Measurements from ENCODE around the gene AGAP2.

DNA sequence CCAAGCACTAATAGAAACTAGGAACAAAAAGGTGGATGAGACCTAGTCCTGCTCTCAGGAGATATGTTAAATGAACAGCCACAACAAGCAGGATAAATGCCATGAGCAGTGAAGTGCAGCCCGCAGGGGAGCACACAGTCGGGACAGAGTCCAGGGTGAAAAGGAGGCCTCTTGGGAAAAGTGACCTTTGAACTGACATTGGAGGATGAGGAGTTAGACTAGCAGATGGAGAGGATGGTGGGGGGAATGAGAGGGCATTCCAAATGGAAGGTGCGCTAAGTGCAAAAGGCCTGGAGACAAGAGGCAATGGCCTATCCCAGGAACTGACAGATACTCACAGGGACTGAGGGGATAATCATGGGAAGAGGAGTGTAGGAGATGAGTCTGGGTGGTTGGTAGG, 40.1 kb downstream of the AGAP2 start:
- TF ChIP-seq, protein P1, sequence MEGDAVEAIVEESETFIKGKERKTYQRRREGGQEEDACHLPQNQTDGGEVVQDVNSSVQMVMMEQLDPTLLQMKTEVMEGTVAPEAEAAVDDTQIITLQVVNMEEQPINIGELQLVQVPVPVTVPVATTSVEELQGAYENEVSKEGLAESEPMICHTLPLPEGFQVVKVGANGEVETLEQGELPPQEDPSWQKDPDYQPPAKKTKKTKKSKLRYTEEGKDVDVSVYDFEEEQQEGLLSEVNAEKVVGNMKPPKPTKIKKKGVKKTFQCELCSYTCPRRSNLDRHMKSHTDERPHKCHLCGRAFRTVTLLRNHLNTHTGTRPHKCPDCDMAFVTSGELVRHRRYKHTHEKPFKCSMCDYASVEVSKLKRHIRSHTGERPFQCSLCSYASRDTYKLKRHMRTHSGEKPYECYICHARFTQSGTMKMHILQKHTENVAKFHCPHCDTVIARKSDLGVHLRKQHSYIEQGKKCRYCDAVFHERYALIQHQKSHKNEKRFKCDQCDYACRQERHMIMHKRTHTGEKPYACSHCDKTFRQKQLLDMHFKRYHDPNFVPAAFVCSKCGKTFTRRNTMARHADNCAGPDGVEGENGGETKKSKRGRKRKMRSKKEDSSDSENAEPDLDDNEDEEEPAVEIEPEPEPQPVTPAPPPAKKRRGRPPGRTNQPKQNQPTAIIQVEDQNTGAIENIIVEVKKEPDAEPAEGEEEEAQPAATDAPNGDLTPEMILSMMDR (IDR thresholded peaks at IDR 0.05) = no peak
- TF ChIP-seq KDM1A (IDR thresholded peaks at IDR 0.05; ENCODE audit: low read depth) (no peak), BHLHE40 (IDR thresholded peaks at IDR 0.05; ENCODE audit: low read depth, low read length) (no peak), CHD2 (IDR thresholded peaks at IDR 0.05; ENCODE audit: low read length, partially characterized antibody) (no peak), POLR2A (IDR thresholded peaks at IDR 0.05; ENCODE audit: low read length) (no peak), CBX2 (IDR thresholded peaks at IDR 0.05; ENCODE audit: borderline replicate concordance, low read depth) (no peak), EP300 (IDR thresholded peaks at IDR 0.05) (no peak), REST (IDR thresholded peaks at IDR 0.05) (no peak), SMC3 (IDR thresholded peaks at IDR 0.05) (no peak), ESRRA (IDR thresholded peaks at IDR 0.05; ENCODE audit: borderline replicate concordance, low read length) (no peak), ZNF302 (CRISPR knock-in tag; IDR thresholded peaks at IDR 0.05) (no peak), ZC3H11A (IDR thresholded peaks at IDR 0.05) (no peak), NFE2L2 (conservative IDR thresholded peaks at IDR 0.05; ENCODE audit: low read length) (no peak)
- TF ChIP-seq, protein P2, sequence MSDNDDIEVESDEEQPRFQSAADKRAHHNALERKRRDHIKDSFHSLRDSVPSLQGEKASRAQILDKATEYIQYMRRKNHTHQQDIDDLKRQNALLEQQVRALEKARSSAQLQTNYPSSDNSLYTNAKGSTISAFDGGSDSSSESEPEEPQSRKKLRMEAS (IDR thresholded peaks at IDR 0.05) = no peak
